K562 (cell line): ENCODE data around the gene FLVCR2.

ENCODE experiments used
- ARNT ChIP-seq, 2 experiments: fragments of 450-650 bp; IDR thresholded peaks; 2 replicates each; pipeline ENCODE4 v1.6.1; 2016; ENCODE audit warnings: mild to moderate bottlenecking in 1 of 2
- SIN3A ChIP-seq, 2 experiments: fragments of 150-350 bp in 1 of 2; IDR thresholded peaks; 2 replicates each; pipeline ENCODE4 v1.6.1; 2011 to 2016; ENCODE audit warnings: borderline replicate concordance in 2 of 2, low read depth in 2 of 2, low read length in 2 of 2, mild to moderate bottlenecking in 2 of 2, moderate library complexity in 2 of 2; ENCODE audit not compliant: control insufficient read depth in 1 of 2
- TRIM28 ChIP-seq: fragments of 450-650 bp; IDR thresholded peaks from 2 replicates; pipeline ENCODE4 v1.6.1; 2017
- ZKSCAN8 ChIP-seq: fragments of 200-800 bp; sonication (Bioruptor generic); IDR thresholded peaks from 2 replicates; pipeline ENCODE4 v1.6.1; 2016; ENCODE audit warnings: missing genetic modification characterization, missing compliant biosample characterization
- ZNF124 ChIP-seq: sonication (generic); formaldehyde crosslinking; IDR thresholded peaks from 2 replicates; pipeline ENCODE4 v1.8.1; 2022; ENCODE audit warnings: missing genetic modification reagents
- ZNF589 ChIP-seq: fragments of 200-800 bp; sonication (Bioruptor generic); IDR thresholded peaks from 2 replicates; pipeline ENCODE4 v1.6.1; 2016; ENCODE audit warnings: low read depth, missing genetic modification characterization, missing compliant biosample characterization
- TF ChIP-seq, protein P1 (sequence below): IDR thresholded peaks from 3 replicates; pipeline ENCODE4 v1.6.1; 2011; ENCODE audit warnings: borderline replicate concordance, mild to moderate bottlenecking; ENCODE audit not compliant: insufficient read length, insufficient read depth
- TF ChIP-seq, protein P2 (sequence below), 3 experiments: IDR thresholded peaks in 2 of 3; conservative IDR thresholded peaks in 1 of 3; 2 replicates each; pipeline ENCODE4 v1.5.1; 2011 to 2012; ENCODE audit warnings: low read length in 3 of 3, mild to moderate bottlenecking in 3 of 3, control low read depth in 2 of 3, improper control_type of control experiment in 1 of 3, inconsistent platforms in 1 of 3, low read depth in 1 of 3, mixed read lengths in 1 of 3, moderate library complexity in 1 of 3; ENCODE audit not compliant: insufficient read depth in 2 of 3

DNA sequence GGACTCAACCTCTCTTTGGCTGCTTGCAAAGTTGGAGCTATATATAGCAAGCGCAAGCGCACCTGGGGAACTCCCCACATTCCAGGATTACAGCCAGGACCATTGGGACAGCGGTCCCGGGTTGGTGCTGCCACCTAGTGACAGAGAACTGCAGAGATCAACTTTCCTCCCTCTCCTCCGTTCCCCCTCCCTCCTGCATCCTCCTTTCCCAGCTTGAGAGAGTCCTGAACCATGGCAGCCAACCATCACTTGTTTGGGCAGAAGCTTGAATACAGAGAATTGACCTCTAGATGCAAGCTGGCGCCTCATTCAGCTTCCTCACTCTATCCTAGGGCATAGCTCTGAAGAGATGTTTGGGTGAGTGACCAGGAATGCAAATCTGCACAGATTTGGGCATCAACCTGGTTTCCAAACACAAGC lies 17.4 kb upstream of the FLVCR2 start:
- TF ChIP-seq SIN3A (IDR thresholded peaks at IDR 0.05; ENCODE audit: borderline replicate concordance in 2 of 2, control insufficient read depth in 1 of 2, low read depth in 2 of 2, low read length in 2 of 2) (no peak), ARNT (IDR thresholded peaks at IDR 0.05) (no peak), TRIM28 (no peak), ZKSCAN8 (CRISPR knock-in tag) (no peak), ZNF589 (CRISPR knock-in tag) (no peak), ZNF124 (CRISPR knock-in tag) (no peak)
- TF ChIP-seq, protein P1, sequence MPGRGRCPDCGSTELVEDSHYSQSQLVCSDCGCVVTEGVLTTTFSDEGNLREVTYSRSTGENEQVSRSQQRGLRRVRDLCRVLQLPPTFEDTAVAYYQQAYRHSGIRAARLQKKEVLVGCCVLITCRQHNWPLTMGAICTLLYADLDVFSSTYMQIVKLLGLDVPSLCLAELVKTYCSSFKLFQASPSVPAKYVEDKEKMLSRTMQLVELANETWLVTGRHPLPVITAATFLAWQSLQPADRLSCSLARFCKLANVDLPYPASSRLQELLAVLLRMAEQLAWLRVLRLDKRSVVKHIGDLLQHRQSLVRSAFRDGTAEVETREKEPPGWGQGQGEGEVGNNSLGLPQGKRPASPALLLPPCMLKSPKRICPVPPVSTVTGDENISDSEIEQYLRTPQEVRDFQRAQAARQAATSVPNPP, result no peak
- TF ChIP-seq, protein P2, sequence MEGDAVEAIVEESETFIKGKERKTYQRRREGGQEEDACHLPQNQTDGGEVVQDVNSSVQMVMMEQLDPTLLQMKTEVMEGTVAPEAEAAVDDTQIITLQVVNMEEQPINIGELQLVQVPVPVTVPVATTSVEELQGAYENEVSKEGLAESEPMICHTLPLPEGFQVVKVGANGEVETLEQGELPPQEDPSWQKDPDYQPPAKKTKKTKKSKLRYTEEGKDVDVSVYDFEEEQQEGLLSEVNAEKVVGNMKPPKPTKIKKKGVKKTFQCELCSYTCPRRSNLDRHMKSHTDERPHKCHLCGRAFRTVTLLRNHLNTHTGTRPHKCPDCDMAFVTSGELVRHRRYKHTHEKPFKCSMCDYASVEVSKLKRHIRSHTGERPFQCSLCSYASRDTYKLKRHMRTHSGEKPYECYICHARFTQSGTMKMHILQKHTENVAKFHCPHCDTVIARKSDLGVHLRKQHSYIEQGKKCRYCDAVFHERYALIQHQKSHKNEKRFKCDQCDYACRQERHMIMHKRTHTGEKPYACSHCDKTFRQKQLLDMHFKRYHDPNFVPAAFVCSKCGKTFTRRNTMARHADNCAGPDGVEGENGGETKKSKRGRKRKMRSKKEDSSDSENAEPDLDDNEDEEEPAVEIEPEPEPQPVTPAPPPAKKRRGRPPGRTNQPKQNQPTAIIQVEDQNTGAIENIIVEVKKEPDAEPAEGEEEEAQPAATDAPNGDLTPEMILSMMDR (IDR thresholded peaks at IDR 0.05 in 2 of 3, conservative IDR thresholded peaks at IDR 0.05 in 1 of 3; ENCODE audit: insufficient read depth in 2 of 3, low read depth in 1 of 3, low read length in 3 of 3), result peak; percentile 68 to 82 (median 81)
